ENCODE results near the gene TMEM243.

DNA sequence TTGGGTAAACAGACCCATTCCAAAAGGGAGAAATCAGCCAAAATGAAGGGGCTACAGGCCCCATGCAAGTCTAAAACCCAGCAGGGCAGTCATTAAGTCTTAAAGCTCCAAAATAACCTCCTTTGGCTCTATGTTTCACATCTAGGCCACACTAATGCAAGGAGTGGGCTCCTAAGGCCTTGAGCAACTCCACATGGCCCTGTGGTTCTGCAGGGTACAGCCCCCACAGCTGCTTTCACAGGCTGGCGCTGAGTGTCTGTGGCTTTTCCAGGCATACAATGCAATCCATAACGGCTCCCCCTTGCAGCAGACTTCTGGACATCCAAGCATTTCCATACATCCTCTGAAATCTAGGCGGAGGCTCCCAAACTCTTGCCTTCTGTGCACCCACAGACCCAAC lies 9.0 kb downstream of the TMEM243 start:
- TF ChIP-seq CTCF (IDR thresholded peaks at IDR 0.05) (no peak), SIN3A (IDR thresholded peaks at IDR 0.05; ENCODE audit: borderline replicate concordance, insufficient read depth, low read depth, low read length) (no peak)
